NOMO-1 (cell line): ENCODE results near the gene NRN1L.
A peak's percentile ranks its signal among the peaks of the same experiment; 100 is the strongest.

Experiments
- DNase-seq, 2 experiments: peaks; one replicate each; lab custom pipeline; 2025; ENCODE audit not compliant: unreplicated experiment in 2 of 2; lab: John Stamatoyannopoulos, UW

NRN1L gene

GRCh38 chr16:67915831-67916723 is 31.4 kb downstream of the NRN1L start:
- no peak for DNase-seq

- no peak for DNase-seq
These were observed 32.6 kb downstream of the NRN1L start for GRCh38 chr16:67917140-67917851.

GRCh38 chr16:67917852-67918236 is 33.2 kb downstream of the NRN1L start:
- DNase-seq = no peak

- no peak for DNase-seq
These were observed 35.0 kb downstream of the NRN1L start for GRCh38 chr16:67919622-67920221.

DNA sequence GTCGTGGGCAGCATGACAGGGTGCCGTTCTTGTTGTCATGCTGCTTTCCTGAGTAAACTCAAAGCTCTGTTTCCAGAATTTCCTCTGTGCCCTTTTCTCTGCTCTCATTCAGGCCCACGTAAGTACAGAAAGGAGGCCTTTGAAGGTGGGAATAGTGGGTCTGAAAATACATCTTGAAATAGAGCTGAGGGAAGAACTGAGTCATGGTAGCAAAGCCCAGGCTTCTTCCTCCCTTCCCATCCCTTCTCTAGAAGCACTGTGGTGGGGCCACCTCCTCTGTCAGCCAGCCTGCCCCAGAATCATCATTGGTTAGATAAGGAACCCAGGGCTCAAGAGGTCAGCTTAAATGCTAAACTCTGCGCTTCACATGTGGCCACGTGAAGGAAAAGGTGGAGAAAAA is 37.5 kb downstream of the NRN1L start:
- no peak for DNase-seq

GRCh38 chr16:67922740-67923139 is 38.1 kb downstream of the NRN1L start:
- no peak for DNase-seq

DNA sequence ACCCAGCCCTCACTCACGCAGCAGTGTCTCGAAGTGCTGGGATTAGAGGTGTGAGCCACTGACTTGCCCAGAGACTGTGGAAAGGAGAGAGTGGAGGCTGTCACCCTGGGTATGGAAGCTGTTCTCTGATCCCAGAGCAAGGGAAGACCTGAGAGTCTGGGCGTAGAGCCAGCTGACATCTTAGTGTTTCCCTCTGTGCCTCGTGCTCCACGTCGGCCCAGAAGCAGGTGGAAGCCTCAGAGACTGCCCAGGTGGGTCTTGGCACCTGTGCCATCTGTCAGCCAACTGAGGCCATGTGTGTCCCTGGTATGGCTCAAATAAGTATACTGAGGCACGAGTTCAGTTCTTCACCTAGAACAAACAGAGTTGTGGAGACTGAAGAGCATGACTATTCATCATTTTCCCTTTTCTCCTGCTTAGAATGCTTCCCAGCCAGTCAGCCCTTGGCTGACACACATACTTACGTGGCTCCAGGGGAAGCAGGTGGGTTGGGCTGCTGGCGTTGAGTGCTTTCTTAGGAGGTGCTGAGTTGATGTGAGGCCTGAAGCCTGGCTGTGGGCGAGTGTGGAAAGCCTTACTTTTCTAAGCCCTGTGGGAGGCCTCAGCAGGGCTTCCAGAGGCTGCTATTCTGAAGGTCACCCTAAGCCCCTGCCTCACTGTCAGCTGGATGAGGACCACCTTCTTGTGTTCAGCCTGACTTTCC is 38.9 kb downstream of the NRN1L start:
- DNase-seq = no peak

GRCh38 chr16:67924140-67924906 is 39.6 kb downstream of the NRN1L start:
- no peak for DNase-seq

DNA sequence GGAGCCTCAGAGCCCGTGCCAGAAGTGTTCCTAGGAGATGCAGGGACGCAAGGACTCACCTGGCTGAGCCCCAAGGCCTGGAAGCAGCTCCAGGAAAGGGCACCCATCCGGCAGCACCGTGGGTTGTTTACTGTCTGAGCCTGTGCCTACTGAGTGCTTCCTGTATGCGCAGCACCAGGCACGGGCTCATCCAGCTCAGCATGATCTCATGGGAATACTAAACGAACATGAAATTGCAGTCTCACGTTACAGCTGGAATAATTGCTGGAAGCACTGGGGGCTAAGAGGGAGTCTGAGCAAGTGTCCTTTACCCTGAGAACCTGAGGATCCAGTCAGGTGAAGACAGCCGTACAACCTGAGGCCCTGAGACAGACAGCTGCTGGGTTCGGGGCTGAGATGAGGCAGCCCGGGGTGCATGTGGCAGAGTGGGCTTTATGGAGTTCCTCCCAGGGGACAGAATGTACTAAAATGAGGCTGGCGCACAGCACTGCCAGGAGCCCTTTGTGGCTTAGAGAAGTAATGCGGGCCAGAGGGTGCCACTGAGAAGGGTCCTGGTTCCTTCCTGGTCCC is 41.6 kb downstream of the NRN1L start:
- no peak for DNase-seq

DNA sequence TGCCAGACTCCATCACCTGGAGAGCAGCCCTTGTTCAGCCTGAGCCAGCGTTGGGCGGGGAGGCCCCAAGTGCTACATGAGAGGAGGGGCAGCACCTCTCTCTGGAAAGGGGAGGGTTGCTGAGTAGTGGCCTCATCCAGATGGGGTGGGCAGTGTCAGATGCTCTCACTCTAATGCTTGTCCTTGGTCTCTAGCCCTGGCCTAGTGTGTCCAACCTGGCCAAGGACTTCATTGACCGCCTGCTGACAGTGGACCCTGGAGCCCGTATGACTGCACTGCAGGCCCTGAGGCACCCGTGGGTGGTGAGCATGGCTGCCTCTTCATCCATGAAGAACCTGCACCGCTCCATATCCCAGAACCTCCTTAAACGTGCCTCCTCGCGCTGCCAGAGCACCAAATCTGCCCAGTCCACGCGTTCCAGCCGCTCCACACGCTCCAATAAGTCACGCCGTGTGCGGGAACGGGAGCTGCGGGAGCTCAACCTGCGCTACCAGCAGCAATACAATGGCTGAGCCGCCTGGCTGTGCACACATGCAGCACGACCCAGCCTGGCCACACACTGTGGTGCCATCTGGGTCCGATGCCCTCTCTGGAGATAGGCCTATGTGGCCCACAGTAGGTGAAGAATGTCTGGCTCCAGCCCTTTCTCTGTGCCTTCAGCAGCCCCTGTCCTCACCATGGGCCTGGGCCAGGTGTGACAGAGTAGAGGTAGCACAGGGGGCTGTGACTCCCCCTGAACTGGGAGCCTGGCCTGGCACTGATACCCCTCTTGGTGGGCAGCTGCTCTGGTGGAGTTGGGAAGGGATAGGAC is 42.7 kb downstream of the NRN1L start:
- no peak for DNase-seq

- DNase-seq = no peak
These were observed 43.5 kb downstream of the NRN1L start for GRCh38 chr16:67928147-67928546.

- peak; percentile 15 to 68 for DNase-seq
These were observed 44.1 kb downstream of the NRN1L start for GRCh38 chr16:67928561-67929364.

- DNase-seq = no peak
These were observed 45.5 kb downstream of the NRN1L start for GRCh38 chr16:67930191-67930590.

- DNase-seq = no peak
These were observed 46.1 kb downstream of the NRN1L start for GRCh38 chr16:67930678-67931211.

- DNase-seq = no peak
These were observed 47.2 kb downstream of the NRN1L start, which contains the start of gene CTRL for GRCh38 chr16:67931712-67932461. TSS of gene CTRL (minus strand) at chr16:67931862. CDS start at chr16:67931852, 10 bp downstream.

DNA sequence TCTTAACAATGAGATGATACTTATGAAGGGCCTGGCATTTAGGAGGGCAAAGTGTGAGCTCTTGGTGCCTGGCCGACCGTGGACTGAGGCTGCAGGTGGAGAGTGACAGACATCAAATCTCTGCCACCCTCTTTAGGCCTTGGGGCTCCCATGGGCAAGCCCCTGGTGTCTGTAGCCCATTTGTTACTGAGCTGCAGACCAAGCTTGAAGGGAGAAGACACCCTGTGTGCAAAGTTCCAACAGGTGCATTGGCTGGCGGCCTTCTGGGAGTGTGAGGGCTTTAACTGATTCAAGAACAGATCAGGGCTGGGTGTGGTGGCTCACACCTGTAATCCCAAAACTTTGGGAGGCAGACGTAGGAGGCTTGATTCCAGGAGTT is 47.8 kb downstream of the NRN1L start:
- no peak for DNase-seq

DNA sequence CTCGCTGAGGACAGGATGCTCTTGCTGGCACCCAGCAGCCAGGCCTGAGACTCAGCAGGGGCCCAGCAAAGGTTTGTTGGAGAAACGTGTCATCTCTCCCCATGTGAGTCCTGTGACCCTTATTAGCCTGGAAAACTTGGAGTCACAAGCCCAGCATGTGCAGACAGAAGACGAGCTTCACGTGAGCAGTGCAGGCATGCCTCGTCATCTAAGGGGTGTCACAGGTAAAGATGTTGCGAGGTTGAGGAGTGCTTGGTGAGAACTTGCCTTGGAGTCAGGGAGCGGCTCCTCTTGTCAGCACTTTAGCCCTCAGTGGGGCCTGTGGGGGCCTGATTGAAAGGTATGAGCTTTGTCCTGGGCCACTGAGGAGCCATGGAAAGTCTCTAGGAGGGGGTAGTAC is 49.1 kb downstream of the NRN1L start:
- no peak for DNase-seq
